ENCODE measurements around the gene XYLB. TPM values are rescaled to one million over a fixed set of nuclear protein-coding genes. Genes with fewer than 3 reads are reported as not detected.

Gene XYLB
- total and polyA plus RNA-seq, 3 experiments from 2014 or later = 0.15 to 6.2 (median 5.7) TPM

GRCh38 chr3:38370149-38370548, 23.6 kb downstream of the XYLB start:
- Mint-ChIP-seq H3K4me1 (peaks cover 25 to 27% (median 25%) of the 10 kb centered on the region in 3 donors), H3K36me3 (peaks cover 0 to 9% (median 2%) of the 10 kb centered on the region in 3 donors), H3K27me3 (no peaks in the 10 kb centered on the region), H3K27ac (peak overlapping the region in 2 of 8 donors; percentile 8 to 47), H3K4me3 (no peak overlapping the region), H3K9me3 (peaks cover 0 to 4% (median 0%) of the 10 kb centered on the region in 5 donors)
- no peaks in the 10 kb centered on the region for H3K36me3 ChIP-seq (ENCODE audit: insufficient read depth, low read length)
- no peak overlapping the region for H3K27ac ChIP-seq (ENCODE audit: low read depth, low read length)
- ChIA-PET POLR2A (no interaction called here), CTCF (interaction anchor here (1.4 kb wide), 1 partner anchor 24 kb away, joined by 4 read pairs; the partner anchor contains the start of gene XYLB)
- DNase-seq = no peak
- H3K9me3 ChIP-seq (ENCODE audit: low read length) = no peaks in the 10 kb centered on the region
- no peaks in the 10 kb centered on the region for H3K27me3 ChIP-seq (ENCODE audit: insufficient read depth, low read length, poor library complexity, severe bottlenecking)
- H3K4me3 ChIP-seq (ENCODE audit: low read length) = no peak overlapping the region
- peaks cover 31% of the 10 kb centered on the region for H3K4me1 ChIP-seq (ENCODE audit: insufficient read depth, low read length)

- POLR2A ChIA-PET = no interaction called here
- Histone ChIP-seq H3K27ac (ENCODE audit: low read depth, low read length) (no peak overlapping the region), H3K4me1 (ENCODE audit: insufficient read depth, low read length) (peaks cover 35% of the 10 kb centered on the region), H3K36me3 (ENCODE audit: insufficient read depth, low read length) (no peaks in the 10 kb centered on the region), H3K9me3 (ENCODE audit: low read length) (no peaks in the 10 kb centered on the region), H3K4me3 (ENCODE audit: low read length) (no peak overlapping the region), H3K27me3 (ENCODE audit: insufficient read depth, low read length, poor library complexity, severe bottlenecking) (no peaks in the 10 kb centered on the region)
- Mint-ChIP-seq H3K4me1 (peaks cover 30 to 33% (median 31%) of the 10 kb centered on the region in 3 donors), H3K27ac (no peak overlapping the region), H3K36me3 (peaks cover 0 to 9% (median 0%) of the 10 kb centered on the region in 3 donors), H3K9me3 (peaks cover 0 to 4% (median 0%) of the 10 kb centered on the region in 5 donors), H3K27me3 (no peaks in the 10 kb centered on the region), H3K4me3 (no peak overlapping the region)
- no peak for DNase-seq
- CTCF ChIA-PET = interaction anchor here (1.4 kb wide), 1 partner anchor 24 kb away, joined by 4 read pairs; the partner anchor contains the start of gene XYLB
Measured at GRCh38 chr3:38370861-38371260, 24.3 kb downstream of the XYLB start.

- Mint-ChIP-seq H3K27ac (peak overlapping the region in 1 of 8 donors; percentile 16), H3K4me3 (no peak overlapping the region), H3K36me3 (peaks cover 0 to 9% (median 0%) of the 10 kb centered on the region in 3 donors), H3K27me3 (no peaks in the 10 kb centered on the region), H3K9me3 (peaks cover 0 to 4% (median 0%) of the 10 kb centered on the region in 5 donors), H3K4me1 (peaks cover 30 to 33% (median 31%) of the 10 kb centered on the region in 3 donors)
- Histone ChIP-seq H3K4me3 (ENCODE audit: low read length) (no peak overlapping the region), H3K27me3 (ENCODE audit: insufficient read depth, low read length, poor library complexity, severe bottlenecking) (no peaks in the 10 kb centered on the region), H3K27ac (ENCODE audit: low read depth, low read length) (no peak overlapping the region), H3K9me3 (ENCODE audit: low read length) (no peaks in the 10 kb centered on the region), H3K36me3 (ENCODE audit: insufficient read depth, low read length) (no peaks in the 10 kb centered on the region), H3K4me1 (ENCODE audit: insufficient read depth, low read length) (peaks cover 35% of the 10 kb centered on the region)
- no peak for DNase-seq
- CTCF ChIA-PET = no interaction called here
- POLR2A ChIA-PET = no interaction called here
Measured at GRCh38 chr3:38371541-38372213, 25.1 kb downstream of the XYLB start.

GRCh38 chr3:38372214-38372601, 25.6 kb downstream of the XYLB start:
- Mint-ChIP-seq H3K36me3 (peaks cover 0 to 9% (median 0%) of the 10 kb centered on the region in 3 donors), H3K9me3 (peaks cover 0 to 4% (median 0%) of the 10 kb centered on the region in 5 donors), H3K27ac (peak overlapping the region in 1 of 8 donors; percentile 16), H3K4me1 (peaks cover 30 to 33% (median 31%) of the 10 kb centered on the region in 3 donors), H3K27me3 (no peaks in the 10 kb centered on the region), H3K4me3 (no peak overlapping the region)
- no peaks in the 10 kb centered on the region for H3K36me3 ChIP-seq (ENCODE audit: insufficient read depth, low read length)
- ChIA-PET POLR2A (no interaction called here), CTCF (no interaction called here)
- H3K27ac ChIP-seq (ENCODE audit: low read depth, low read length) = no peak overlapping the region
- no peaks in the 10 kb centered on the region for H3K27me3 ChIP-seq (ENCODE audit: insufficient read depth, low read length, poor library complexity, severe bottlenecking)
- no peak for DNase-seq
- no peaks in the 10 kb centered on the region for H3K9me3 ChIP-seq (ENCODE audit: low read length)
- H3K4me1 ChIP-seq (ENCODE audit: insufficient read depth, low read length) = peaks cover 35% of the 10 kb centered on the region
- no peak overlapping the region for H3K4me3 ChIP-seq (ENCODE audit: low read length)

- H3K27ac ChIP-seq (ENCODE audit: low read depth, low read length) = no peak overlapping the region
- Mint-ChIP-seq H3K9me3 (no peaks in the 10 kb centered on the region), H3K4me3 (peak overlapping the region in 6 of 7 donors; percentile 61 to 80 (median 72)), H3K4me1 (peaks cover 30 to 33% (median 31%) of the 10 kb centered on the region in 3 donors), H3K27ac (peak overlapping the region in 4 of 8 donors; percentile 16 to 84 (median 66)), H3K36me3 (no peaks in the 10 kb centered on the region), H3K27me3 (peaks cover 0 to 4% of the 10 kb centered on the region in 2 donors)
- ChIA-PET POLR2A (interaction anchor here (0.5 to 1.3 kb wide), 2 partner anchors 16 to 81 kb away, joined by 3 read pairs; no protein-coding TSS in a partner anchor), CTCF (no interaction called here)
- no peaks in the 10 kb centered on the region for H3K9me3 ChIP-seq (ENCODE audit: low read length)
- H3K36me3 ChIP-seq (ENCODE audit: insufficient read depth, low read length) = no peaks in the 10 kb centered on the region
- DNase-seq = peak in 2 of 5 donors; percentile 11 to 27
- no peak overlapping the region for H3K4me3 ChIP-seq (ENCODE audit: low read length)
- no peaks in the 10 kb centered on the region for H3K27me3 ChIP-seq (ENCODE audit: insufficient read depth, low read length, poor library complexity, severe bottlenecking)
- H3K4me1 ChIP-seq (ENCODE audit: insufficient read depth, low read length) = peaks cover 35% of the 10 kb centered on the region
Measured at GRCh38 chr3:38374221-38374620, 27.6 kb downstream of the XYLB start.

GRCh38 chr3:38375072-38375471, 28.5 kb downstream of the XYLB start:
- Mint-ChIP-seq H3K9me3 (peaks cover 0 to 1% (median 0%) of the 10 kb centered on the region in 5 donors), H3K27me3 (peaks cover 0 to 4% of the 10 kb centered on the region in 2 donors), H3K36me3 (no peaks in the 10 kb centered on the region), H3K4me3 (peak overlapping the region in 2 of 7 donors; percentile 48 to 63), H3K27ac (peak overlapping the region in 4 of 8 donors; percentile 12 to 75 (median 54)), H3K4me1 (peaks cover 30 to 33% (median 31%) of the 10 kb centered on the region in 3 donors)
- no peaks in the 10 kb centered on the region for H3K9me3 ChIP-seq (ENCODE audit: low read length)
- H3K27ac ChIP-seq (ENCODE audit: low read depth, low read length) = no peak overlapping the region
- no peak overlapping the region for H3K4me3 ChIP-seq (ENCODE audit: low read length)
- DNase-seq = no peak
- H3K36me3 ChIP-seq (ENCODE audit: insufficient read depth, low read length) = no peaks in the 10 kb centered on the region
- ChIA-PET POLR2A (no interaction called here), CTCF (interaction anchor here (0.8 kb wide), 1 partner anchor 90 kb away, joined by 3 read pairs; no protein-coding TSS in a partner anchor)
- peaks cover 35% of the 10 kb centered on the region for H3K4me1 ChIP-seq (ENCODE audit: insufficient read depth, low read length)
- H3K27me3 ChIP-seq (ENCODE audit: insufficient read depth, low read length, poor library complexity, severe bottlenecking) = no peaks in the 10 kb centered on the region

GRCh38 chr3:38375488-38376097, 29.0 kb downstream of the XYLB start:
- Mint-ChIP-seq H3K36me3 (no peaks in the 10 kb centered on the region), H3K4me1 (peaks cover 28 to 33% (median 30%) of the 10 kb centered on the region in 3 donors), H3K27me3 (peaks cover 0 to 4% of the 10 kb centered on the region in 2 donors), H3K9me3 (peaks cover 0 to 2% (median 0%) of the 10 kb centered on the region in 5 donors), H3K27ac (peak overlapping the region in 4 of 8 donors; percentile 12 to 75 (median 60)), H3K4me3 (no peak overlapping the region)
- Histone ChIP-seq H3K9me3 (ENCODE audit: low read length) (no peaks in the 10 kb centered on the region), H3K4me1 (ENCODE audit: insufficient read depth, low read length) (peaks cover 35% of the 10 kb centered on the region), H3K36me3 (ENCODE audit: insufficient read depth, low read length) (no peaks in the 10 kb centered on the region), H3K4me3 (ENCODE audit: low read length) (no peak overlapping the region), H3K27me3 (ENCODE audit: insufficient read depth, low read length, poor library complexity, severe bottlenecking) (no peaks in the 10 kb centered on the region), H3K27ac (ENCODE audit: low read depth, low read length) (no peak overlapping the region)
- POLR2A ChIA-PET = no interaction called here
- DNase-seq = no peak
- CTCF ChIA-PET = interaction anchor here (0.8 kb wide), 1 partner anchor 90 kb away, joined by 3 read pairs; no protein-coding TSS in a partner anchor
